HepG2 (cell line): ENCODE data around the gene MARK2. TPM values are rescaled to one million over a fixed set of nuclear protein-coding genes. Genes with fewer than 3 reads are reported as not detected.

Experiments used
- E2F1 ChIP-seq: sonication (generic); formaldehyde crosslinking; IDR thresholded peaks from 2 replicates; pipeline ENCODE4 v1.5.0; 2020; ENCODE audit warnings: missing genetic modification reagents
- EP300 ChIP-seq, 3 experiments: sonication (generic) in 1 of 3; formaldehyde crosslinking in 1 of 3; IDR thresholded peaks; 2 replicates each; pipeline versions ENCODE4 v1.5.1 to v1.6.1; 2011 to 2020; ENCODE audit warnings: low read depth in 2 of 3, low read length in 2 of 3, borderline replicate concordance in 1 of 3, improper control_type of control experiment in 1 of 3, mild to moderate bottlenecking in 1 of 3, missing genetic modification reagents in 1 of 3, moderate library complexity in 1 of 3
- GATAD1 ChIP-seq: IDR thresholded peaks from 2 replicates; pipeline ENCODE4 v1.6.1; 2016; ENCODE audit warnings: missing genetic modification reagents, missing compliant biosample characterization
- HNF4A ChIP-seq: sonication (generic); formaldehyde crosslinking; IDR thresholded peaks from 2 replicates; pipeline ENCODE4 v1.4.0; 2020; ENCODE audit warnings: missing genetic modification reagents
- HOXA5 ChIP-seq: sonication (generic); formaldehyde crosslinking; IDR thresholded peaks from 2 replicates; pipeline ENCODE4 v1.4.0; 2020; ENCODE audit warnings: missing genetic modification reagents
- JARID2 ChIP-seq: sonication (generic); formaldehyde crosslinking; IDR thresholded peaks from 2 replicates; pipeline ENCODE4 v1.8.1; 2023; ENCODE audit warnings: missing genetic modification reagents, inconsistent platforms; ENCODE audit not compliant: insufficient replicate concordance
- NBN ChIP-seq: fragments of 450-650 bp; conservative IDR thresholded peaks from 2 replicates; pipeline ENCODE4 v1.6.1; 2017
- RAD21 ChIP-seq: fragments of 450-650 bp; formaldehyde crosslinking; IDR thresholded peaks from 2 replicates; pipeline ENCODE4 v1.5.0; 2020; ENCODE audit warnings: mild to moderate bottlenecking
- RAD51 ChIP-seq: fragments of 450-650 bp; IDR thresholded peaks from 2 replicates; pipeline ENCODE4 v1.6.1; 2016; ENCODE audit warnings: borderline replicate concordance
- SIX4 ChIP-seq: sonication (generic); formaldehyde crosslinking; IDR thresholded peaks from 2 replicates; pipeline ENCODE4 v1.4.0; 2020; ENCODE audit warnings: missing genetic modification reagents
- SMC3 ChIP-seq: IDR thresholded peaks from 2 replicates; pipeline ENCODE4 v1.6.1; 2011; ENCODE audit warnings: low read length, improper control_type of control experiment
- SOX13 ChIP-seq, 3 experiments: fragments of 450-650 bp in 1 of 3; sonication (generic) in 1 of 3; formaldehyde crosslinking in 1 of 3; IDR thresholded peaks in 2 of 3; conservative IDR thresholded peaks in 1 of 3; 2 replicates each; pipeline versions ENCODE4 v1.5.0 to v1.6.1; 2016 to 2020; ENCODE audit warnings: antibody characterized with exemption in 1 of 3, mild to moderate bottlenecking in 1 of 3, missing compliant biosample characterization in 1 of 3, missing genetic modification reagents in 1 of 3, moderate library complexity in 1 of 3
- XRCC5 ChIP-seq: fragments of 200-400 bp; formaldehyde crosslinking; optimal IDR thresholded peaks from 2 replicates; pipeline ENCODE3; 2017; ENCODE audit warnings: mild to moderate bottlenecking, low read length
- ZBTB7B ChIP-seq: sonication (generic); formaldehyde crosslinking; IDR thresholded peaks from 2 replicates; pipeline ENCODE4 v1.4.0; 2020; ENCODE audit warnings: missing genetic modification reagents
- ZNF160 ChIP-seq: sonication (generic); formaldehyde crosslinking; IDR thresholded peaks from 2 replicates; pipeline ENCODE4 v1.8.0; 2022; ENCODE audit warnings: mild to moderate bottlenecking, inconsistent platforms, missing genetic modification reagents
- ZNF234 ChIP-seq: sonication (generic); formaldehyde crosslinking; conservative IDR thresholded peaks from 2 replicates; pipeline ENCODE4 v1.5.1; 2020; ENCODE audit warnings: mild to moderate bottlenecking, missing genetic modification reagents
- ZNF264 ChIP-seq: sonication (generic); formaldehyde crosslinking; IDR thresholded peaks from 2 replicates; pipeline ENCODE4 v1.4.0; 2020; ENCODE audit warnings: missing genetic modification reagents
- ZNF30 ChIP-seq: sonication (generic); formaldehyde crosslinking; IDR thresholded peaks from 2 replicates; pipeline ENCODE4 v1.5.0; 2020; ENCODE audit warnings: mild to moderate bottlenecking, missing genetic modification reagents
- ZNF512 ChIP-seq: sonication (generic); formaldehyde crosslinking; IDR thresholded peaks from 2 replicates; pipeline ENCODE4 v1.4.0; 2020; ENCODE audit warnings: mild to moderate bottlenecking, missing genetic modification reagents
- ZNF709 ChIP-seq: sonication (generic); formaldehyde crosslinking; IDR thresholded peaks from 2 replicates; pipeline ENCODE4 v1.5.0; 2020; ENCODE audit warnings: mild to moderate bottlenecking, missing genetic modification reagents
- ZNF713 ChIP-seq: sonication (generic); formaldehyde crosslinking; IDR thresholded peaks from 2 replicates; pipeline ENCODE4 v1.4.0; 2020; ENCODE audit warnings: mild to moderate bottlenecking, missing genetic modification reagents
- ZNF724P ChIP-seq: sonication (generic); formaldehyde crosslinking; IDR thresholded peaks from 2 replicates; pipeline ENCODE4 v1.8.0; 2022; ENCODE audit warnings: missing genetic modification reagents, borderline replicate concordance
- polyA plus RNA-seq, 8 experiments: library from polyadenylated mRNA; depleted of rRNA in 3 of 8; stranded (reverse) in 7 of 8; unstranded in 1 of 8; fragments of >200 nt; fragmentation: Illumina TruSeq in 4 of 8; extraction: Trizol in 4 of 8; gene quantifications; 2 replicates each; pipeline versions ENCODE4 v1.2.1 to v1.2.3, GENCODE V29; 2011 to 2016; ENCODE audit warnings: low read depth in 4 of 8, missing spikeins in 1 of 8, mixed read lengths in 1 of 8; ENCODE audit not compliant: insufficient read depth in 1 of 8
- total RNA-seq, 5 experiments: library from RNA; depleted of rRNA; stranded (reverse); fragments of >200 nt; fragmentation: Illumina TruSeq; extraction: Trizol; gene quantifications; 2 replicates each; pipeline ENCODE4 v1.2.3, GENCODE V29; 2016; ENCODE audit warnings: low read depth in 1 of 5
- TF ChIP-seq, protein P1 (sequence below): sonication (generic); formaldehyde crosslinking; IDR thresholded peaks from 2 replicates; pipeline ENCODE4 v1.8.1; 2023; ENCODE audit warnings: mild to moderate bottlenecking, moderate library complexity, missing genetic modification reagents
- TF ChIP-seq, protein P2 (sequence below): sonication (generic); formaldehyde crosslinking; IDR thresholded peaks from 2 replicates; pipeline ENCODE4 v1.5.0; 2020; ENCODE audit warnings: mild to moderate bottlenecking, missing genetic modification reagents, moderate library complexity

The MARK2 gene
- total and polyA plus RNA-seq, 2 of the 13 experiments (the other 11 are each of a cell fraction or from before 2014, with no cell fraction given): 13.5 to 13.9 TPM

DNA sequence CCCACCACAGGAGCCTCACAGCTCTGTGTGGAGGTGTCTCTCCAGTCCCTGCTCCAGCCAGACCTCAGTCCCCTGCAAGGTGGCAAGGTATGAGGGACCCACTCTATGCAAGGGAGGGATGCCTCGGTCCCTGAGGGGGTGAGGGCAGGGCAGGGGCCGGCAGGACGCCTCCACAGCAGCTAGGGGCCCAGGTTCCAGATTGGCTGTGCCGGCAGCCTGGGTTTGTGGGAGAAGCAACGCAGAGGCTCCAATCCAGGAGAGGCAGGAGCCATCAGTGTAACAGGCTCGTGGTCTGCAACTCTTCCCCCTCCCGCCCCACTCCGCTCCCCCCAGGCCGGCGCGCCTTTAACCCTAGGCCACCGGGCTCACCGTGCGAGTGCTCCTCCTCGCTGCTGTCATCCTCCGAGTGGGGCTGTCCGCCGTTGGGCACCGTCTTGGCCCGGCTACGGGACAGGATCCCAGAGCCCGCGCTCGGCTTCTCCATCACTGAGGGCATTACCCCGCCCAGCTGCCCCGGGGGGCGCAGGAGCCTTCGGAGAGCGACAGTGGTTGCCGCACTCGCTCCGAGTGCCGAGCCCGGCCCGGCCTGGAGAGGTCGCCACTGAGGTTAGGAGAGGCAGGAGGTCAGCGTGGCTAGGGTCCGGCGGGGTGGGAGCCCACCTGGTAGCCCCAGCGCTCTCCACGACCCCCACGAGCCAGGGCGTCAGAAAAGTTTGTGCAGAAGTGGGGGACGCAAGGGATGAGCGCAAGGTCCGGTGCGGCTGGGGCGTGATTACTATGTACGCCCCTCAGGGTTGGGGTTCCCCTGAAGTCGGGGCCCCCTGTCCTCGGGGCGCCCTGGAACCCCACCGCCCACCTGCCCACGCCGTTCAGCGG, 77.3 kb downstream of the MARK2 start (continued):
- TF ChIP-seq ZNF264 (CRISPR knock-in tag) (no peak), JARID2 (peak; percentile 53), SIX4 (CRISPR knock-in tag) (no peak), HOXA5 (CRISPR knock-in tag) (no peak; the same call in 1 of the 2 replicates), ZNF713 (no peak), NBN (no peak), SMC3 (no peak; the same call in 1 of the 2 replicates), HNF4A (CRISPR knock-in tag) (0 out of 2 replicates have a peak, but pooled peaks have one; percentile 3), ZNF724P (CRISPR knock-in tag) (0 out of 2 replicates have a peak, but pooled peaks have one; percentile 44), XRCC5 (peak; percentile 64), ZNF30 (CRISPR knock-in tag) (no peak), ZNF234 (CRISPR knock-in tag) (no peak), RAD21 (CRISPR knock-in tag) (peak; percentile 63), ZNF160 (CRISPR knock-in tag) (no peak), E2F1 (no peak), EP300 (IDR thresholded peaks at IDR 0.05; ENCODE audit: low read depth in 2 of 2, low read length in 2 of 2) (no peak), EP300 (CRISPR knock-in tag; IDR thresholded peaks at IDR 0.05; ENCODE audit: borderline replicate concordance) (no peak), RAD51 (no peak), SOX13 (IDR thresholded peaks at IDR 0.05) (no peak), SOX13 (CRISPR knock-in tag; conservative IDR thresholded peaks at IDR 0.05 in 1 of 2, IDR thresholded peaks at IDR 0.05 in 1 of 2) (no peak), ZNF709 (CRISPR knock-in tag) (0 out of 2 replicates have a peak, but pooled peaks have one; percentile 30), GATAD1 (peak; percentile 19; the same call in 1 of the 2 replicates), ZBTB7B (CRISPR knock-in tag) (peak; percentile 87), ZNF512 (CRISPR knock-in tag) (no peak)
- TF ChIP-seq, protein P1, sequence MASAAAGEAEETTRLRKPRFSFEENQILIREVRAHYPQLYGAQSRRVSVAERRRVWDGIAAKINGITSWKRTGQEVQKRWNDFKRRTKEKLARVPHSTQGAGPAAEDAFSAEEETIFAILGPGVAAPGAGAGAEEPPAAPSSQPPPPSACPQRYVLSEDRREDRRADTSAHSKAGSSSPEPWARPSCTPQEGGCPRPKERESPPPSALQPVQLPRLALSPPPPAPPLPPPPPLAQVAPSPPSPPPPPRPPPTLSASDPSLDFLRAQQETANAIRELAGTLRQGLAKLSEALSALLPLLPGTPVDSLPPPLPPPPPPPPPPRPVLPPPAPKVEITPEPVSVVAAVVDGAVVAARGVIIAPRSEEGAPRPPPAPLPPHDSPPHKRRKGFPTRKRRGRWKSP: peak; percentile 60; the same call in 1 of the 2 replicates
- TF ChIP-seq, protein P2, sequence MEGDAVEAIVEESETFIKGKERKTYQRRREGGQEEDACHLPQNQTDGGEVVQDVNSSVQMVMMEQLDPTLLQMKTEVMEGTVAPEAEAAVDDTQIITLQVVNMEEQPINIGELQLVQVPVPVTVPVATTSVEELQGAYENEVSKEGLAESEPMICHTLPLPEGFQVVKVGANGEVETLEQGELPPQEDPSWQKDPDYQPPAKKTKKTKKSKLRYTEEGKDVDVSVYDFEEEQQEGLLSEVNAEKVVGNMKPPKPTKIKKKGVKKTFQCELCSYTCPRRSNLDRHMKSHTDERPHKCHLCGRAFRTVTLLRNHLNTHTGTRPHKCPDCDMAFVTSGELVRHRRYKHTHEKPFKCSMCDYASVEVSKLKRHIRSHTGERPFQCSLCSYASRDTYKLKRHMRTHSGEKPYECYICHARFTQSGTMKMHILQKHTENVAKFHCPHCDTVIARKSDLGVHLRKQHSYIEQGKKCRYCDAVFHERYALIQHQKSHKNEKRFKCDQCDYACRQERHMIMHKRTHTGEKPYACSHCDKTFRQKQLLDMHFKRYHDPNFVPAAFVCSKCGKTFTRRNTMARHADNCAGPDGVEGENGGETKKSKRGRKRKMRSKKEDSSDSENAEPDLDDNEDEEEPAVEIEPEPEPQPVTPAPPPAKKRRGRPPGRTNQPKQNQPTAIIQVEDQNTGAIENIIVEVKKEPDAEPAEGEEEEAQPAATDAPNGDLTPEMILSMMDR (CRISPR knock-in tag): peak; percentile 87
